ENCODE measurements around the gene CHSY3.
A peak's percentile ranks its signal among the peaks of the same experiment; 100 is the strongest.

CHSY3 gene

GRCh38 chr5:129904102-129904666, at the start of gene CHSY3:
Gene CHSY3 (plus strand): TSS chr5:129904465.
- FAIRE-seq: no peak

GRCh38 chr5:129856325-129856724, 47.9 kb upstream of the CHSY3 start:
- FAIRE-seq: no peak

- no peak for FAIRE-seq
Observed at GRCh38 chr5:129857116-129857515, 47.1 kb upstream of the CHSY3 start.

- FAIRE-seq: no peak
Observed at GRCh38 chr5:129858131-129858675, 46.1 kb upstream of the CHSY3 start.

GRCh38 chr5:129884322-129884721, 19.9 kb upstream of the CHSY3 start:
- no peak for FAIRE-seq

- peak; percentile 86 for FAIRE-seq
Observed at GRCh38 chr5:129899454-129899853, 4.8 kb upstream of the CHSY3 start.

GRCh38 chr5:129902816-129903215, 1.4 kb upstream of the CHSY3 start:
- no peak for FAIRE-seq

- no peak for FAIRE-seq
Observed at GRCh38 chr5:129903466-129904101, 681 bp upstream of the CHSY3 start.

- FAIRE-seq: no peak
Observed at GRCh38 chr5:129904667-129905472, 605 bp downstream of the CHSY3 start.

- no peak for FAIRE-seq
Observed at GRCh38 chr5:129905473-129906176, 1.4 kb downstream of the CHSY3 start.

- peak; percentile 79 for FAIRE-seq
Observed at GRCh38 chr5:129906177-129906887, 2.1 kb downstream of the CHSY3 start.

- FAIRE-seq: peak; percentile 18
Observed at GRCh38 chr5:129909225-129909624, 5.0 kb downstream of the CHSY3 start.

- FAIRE-seq: no peak
Observed at GRCh38 chr5:129912601-129913255, 8.5 kb downstream of the CHSY3 start.

GRCh38 chr5:129915415-129915814, 11.2 kb downstream of the CHSY3 start:
- no peak for FAIRE-seq

GRCh38 chr5:129917224-129917623, 13.0 kb downstream of the CHSY3 start:
- no peak for FAIRE-seq

- FAIRE-seq: no peak
Observed at GRCh38 chr5:129921204-129921603, 16.9 kb downstream of the CHSY3 start.

- FAIRE-seq: no peak
Observed at GRCh38 chr5:129930221-129930620, 26.0 kb downstream of the CHSY3 start.

GRCh38 chr5:129935626-129936025, 31.4 kb downstream of the CHSY3 start:
- no peak for FAIRE-seq

GRCh38 chr5:129938077-129938476, 33.8 kb downstream of the CHSY3 start:
- no peak for FAIRE-seq

- FAIRE-seq: no peak
Observed at GRCh38 chr5:129943936-129944335, 39.7 kb downstream of the CHSY3 start.

- no peak for FAIRE-seq
Observed at GRCh38 chr5:129945028-129945427, 40.8 kb downstream of the CHSY3 start.

GRCh38 chr5:129945774-129946270, 41.6 kb downstream of the CHSY3 start:
- FAIRE-seq: no peak

All from endometrium (tissue), 2 donors.